HG02981 (cell line): ENCODE results near the gene GARS1.
"Not testable (repeated sequence)": the region's sequence is repeated elsewhere in the genome, so short reads cannot be mapped to it uniquely, and the experiment has no call there.

Experiments
- ATAC-seq: cut with Tn5 transposase; IDR thresholded peaks from one replicate; pipeline ENCODE4 v1.9.1; 2021; ENCODE audit warnings: mild to moderate bottlenecking, moderate library complexity; ENCODE audit not compliant: unreplicated experiment

GARS1 gene

GRCh38 chr7:30618080-30618676, 23.5 kb downstream of the GARS1 start:
- ATAC-seq: no peak

- ATAC-seq: no peak
These were observed 24.3 kb downstream of the GARS1 start for GRCh38 chr7:30618961-30619360.

- ATAC-seq: no peak
These were observed 30.6 kb downstream of the GARS1 start for GRCh38 chr7:30625283-30625682.

GRCh38 chr7:30627026-30627425, 32.3 kb downstream of the GARS1 start:
- no peak for ATAC-seq

GRCh38 chr7:30630986-30631385, 36.3 kb downstream of the GARS1 start:
- ATAC-seq: no peak

GRCh38 chr7:30633223-30633622, 38.5 kb downstream of the GARS1 start:
- no peak for ATAC-seq

GRCh38 chr7:30634193-30634626, 39.5 kb downstream of the GARS1 start:
- ATAC-seq: no peak

GRCh38 chr7:30634634-30635201, 40.0 kb downstream of the GARS1 start:
- ATAC-seq: no peak

- no peak for ATAC-seq
These were observed 41.1 kb downstream of the GARS1 start for GRCh38 chr7:30635798-30636197.

GRCh38 chr7:30642322-30642721, 47.6 kb downstream of the GARS1 start:
- not testable (repeated sequence) for ATAC-seq

GRCh38 chr7:30642789-30643188, 48.1 kb downstream of the GARS1 start:
- no peak for ATAC-seq

- ATAC-seq: no peak
These were observed 49.7 kb downstream of the GARS1 start for GRCh38 chr7:30644286-30644955.

GRCh38 chr7:30645661-30646060, 51.0 kb downstream of the GARS1 start:
- no peak for ATAC-seq

- ATAC-seq: no peak
These were observed 51.5 kb downstream of the GARS1 start for GRCh38 chr7:30646154-30646553.

- no peak for ATAC-seq
These were observed 53.1 kb downstream of the GARS1 start for GRCh38 chr7:30647589-30648364.

GRCh38 chr7:30648744-30649540, 54.3 kb downstream of the GARS1 start:
- ATAC-seq: no peak

- ATAC-seq: no peak
These were observed 55.2 kb downstream of the GARS1 start for GRCh38 chr7:30649717-30650420.

GRCh38 chr7:30650421-30650808, 55.7 kb downstream of the GARS1 start:
- ATAC-seq: no peak

- no peak for ATAC-seq
These were observed 57.5 kb downstream of the GARS1 start for GRCh38 chr7:30652132-30652531.
